Germinal center (tissue), 1 donor: Measurements from ENCODE around the gene COL23A1.

Source experiments
- DNase-seq: peaks from one replicate; pipeline ENCODE4 v3.0.0; 2012; ENCODE audit warnings: mixed read lengths, low spot score

Gene COL23A1

GRCh38 chr5:178222292-178222691 is 367.9 kb downstream of the COL23A1 start:
- DNase-seq, result no peak

GRCh38 chr5:178221853-178222252 is 368.3 kb downstream of the COL23A1 start:
- DNase-seq, result no peak

GRCh38 chr5:178221282-178221681 is 368.9 kb downstream of the COL23A1 start:
- DNase-seq, result no peak

DNA sequence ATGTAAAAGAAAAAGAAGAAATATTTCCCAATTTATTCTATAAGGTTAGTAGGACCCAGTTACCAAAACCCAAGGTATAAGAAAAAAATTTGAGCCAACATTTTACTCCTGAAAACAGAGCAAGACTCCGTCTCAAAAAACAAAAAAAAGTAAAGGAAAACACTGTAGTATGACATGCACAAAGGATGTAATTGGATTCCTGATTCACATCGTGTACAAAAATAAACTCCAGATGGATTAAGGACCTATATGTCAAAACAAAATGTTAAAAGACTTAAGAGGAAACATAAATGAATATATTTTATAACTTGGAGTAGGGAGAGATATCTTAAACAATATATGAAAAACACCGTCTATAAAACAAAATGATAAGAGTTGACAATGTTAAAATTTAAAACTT is 371.4 kb downstream of the COL23A1 start:
- DNase-seq, result no peak

GRCh38 chr5:178218237-178218776 is 371.9 kb downstream of the COL23A1 start:
- DNase-seq, result no peak

DNA sequence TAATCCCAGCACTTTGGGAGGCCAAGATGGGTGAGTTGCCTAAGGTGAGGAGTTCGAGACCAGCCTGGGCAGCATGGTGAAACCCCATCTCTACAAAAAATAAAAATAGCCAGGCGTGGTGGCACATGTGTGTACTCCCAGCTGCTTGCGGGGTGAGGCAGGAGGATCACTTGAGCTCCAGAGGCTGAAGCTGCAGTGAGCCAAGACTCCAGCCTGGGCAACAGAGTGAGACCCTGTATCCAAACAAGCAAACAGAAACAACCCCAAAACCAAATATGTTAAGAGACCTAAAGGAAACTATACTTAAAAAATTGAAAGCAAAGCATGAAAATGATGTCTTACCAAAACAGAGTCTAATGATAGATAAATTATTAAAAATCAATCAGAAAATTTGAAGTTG is 373.4 kb downstream of the COL23A1 start:
- DNase-seq, result no peak

DNA sequence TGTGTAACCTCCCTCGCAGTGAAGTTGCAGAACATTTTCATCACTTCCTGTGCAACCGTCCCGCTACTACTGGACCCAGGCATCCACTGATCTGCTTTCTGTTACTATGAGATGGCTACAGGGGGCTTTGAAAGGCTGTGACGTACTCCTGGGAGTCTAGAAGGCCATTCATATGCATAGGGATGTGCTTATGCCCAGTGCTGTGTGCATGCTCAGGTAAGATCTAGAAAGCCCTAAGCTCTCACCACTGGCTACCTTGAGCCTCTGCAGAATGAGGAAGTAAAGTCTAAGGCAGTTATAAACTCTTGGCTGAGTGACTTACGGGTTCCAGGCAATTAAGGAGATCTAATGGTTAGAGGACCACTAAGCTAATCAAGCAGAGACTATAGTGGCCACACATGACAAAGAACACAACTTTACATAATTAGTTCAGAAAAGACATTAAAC is 374.1 kb downstream of the COL23A1 start:
- no peak for DNase-seq

- no peak for DNase-seq
Observed at GRCh38 chr5:178215280-178216002, 374.8 kb downstream of the COL23A1 start.

GRCh38 chr5:178214160-178214803 is 375.9 kb downstream of the COL23A1 start:
- no peak for DNase-seq

DNA sequence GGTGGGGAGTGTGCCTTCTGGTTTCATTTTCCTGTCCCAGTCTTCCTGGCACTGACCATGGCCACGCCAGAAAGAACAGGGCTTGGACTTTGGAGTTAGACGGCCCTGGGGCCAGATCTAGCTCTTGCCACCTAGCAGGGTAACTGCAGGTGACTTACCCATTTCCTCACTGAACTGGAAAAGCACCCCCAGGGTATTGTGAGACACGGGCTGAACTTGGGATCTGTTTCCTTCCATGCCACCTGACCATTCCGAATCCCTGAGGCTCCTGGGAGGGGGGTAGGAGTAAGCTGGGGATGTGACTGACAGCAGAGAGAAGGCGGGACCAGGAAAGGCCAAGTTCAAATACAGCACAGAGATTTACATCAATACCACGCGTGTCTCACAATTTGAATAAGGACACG is 376.4 kb downstream of the COL23A1 start:
- no peak for DNase-seq

DNA sequence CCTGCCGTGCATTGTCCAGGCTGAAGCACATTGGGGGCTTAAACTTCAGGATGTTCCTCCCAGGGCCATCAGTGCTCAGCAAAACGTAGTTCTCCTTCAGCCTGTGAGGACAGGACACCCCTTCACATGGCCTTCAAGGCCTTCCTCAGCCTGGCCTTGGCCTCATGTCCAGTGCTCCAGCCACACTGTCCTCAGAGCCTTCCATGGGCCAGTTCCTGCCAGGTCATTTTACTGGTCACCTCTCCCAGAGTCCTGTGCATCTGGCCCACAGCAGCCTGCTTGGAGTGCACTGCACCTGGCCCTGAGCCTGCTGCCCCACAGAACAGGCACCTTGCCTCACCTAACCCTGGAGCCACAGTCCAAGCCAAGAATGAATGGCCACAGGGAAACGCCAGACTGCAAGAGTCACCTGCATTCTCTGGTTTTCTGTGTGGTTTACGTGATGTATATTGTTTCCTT is 377.2 kb downstream of the COL23A1 start:
- no peak for DNase-seq

DNA sequence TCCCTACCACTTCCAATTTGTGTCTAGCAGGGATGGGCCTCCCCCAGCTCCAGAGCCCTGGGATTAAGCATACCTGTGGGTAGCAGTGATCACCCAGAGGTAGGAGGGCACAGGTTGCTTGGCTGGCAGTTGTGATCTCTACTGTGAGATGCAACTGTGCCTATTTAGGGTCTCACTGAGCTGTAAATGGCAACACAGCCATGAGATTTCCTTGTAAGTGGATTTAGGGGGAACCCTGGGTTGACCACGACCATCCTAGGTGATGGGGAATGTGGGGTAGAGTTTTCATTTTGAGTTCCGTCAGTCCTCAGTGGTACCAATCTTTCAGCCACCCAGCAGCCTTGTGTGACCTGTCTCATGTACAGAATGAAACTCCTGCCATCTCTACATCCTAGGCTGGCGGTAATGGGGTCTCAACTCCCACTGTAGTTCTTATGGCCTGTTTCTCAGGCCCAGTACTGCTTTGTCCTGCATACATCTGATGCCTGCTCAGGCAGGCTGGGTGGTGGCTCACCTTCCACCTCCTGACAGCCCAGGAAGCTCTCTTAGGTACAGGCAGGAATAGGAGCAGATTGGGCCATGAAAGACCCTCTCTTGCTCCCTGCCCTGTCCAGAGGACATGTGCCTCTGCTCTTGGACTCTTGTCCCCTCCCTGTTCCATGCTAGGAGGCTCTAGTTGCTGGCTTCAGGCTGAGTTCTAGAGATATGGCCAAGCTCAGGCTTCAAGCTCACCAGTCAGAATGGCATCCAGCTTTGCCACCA is 377.8 kb downstream of the COL23A1 start:
- DNase-seq, result no peak

GRCh38 chr5:178211095-178212048 is 378.8 kb downstream of the COL23A1 start:
- DNase-seq, result no peak

DNA sequence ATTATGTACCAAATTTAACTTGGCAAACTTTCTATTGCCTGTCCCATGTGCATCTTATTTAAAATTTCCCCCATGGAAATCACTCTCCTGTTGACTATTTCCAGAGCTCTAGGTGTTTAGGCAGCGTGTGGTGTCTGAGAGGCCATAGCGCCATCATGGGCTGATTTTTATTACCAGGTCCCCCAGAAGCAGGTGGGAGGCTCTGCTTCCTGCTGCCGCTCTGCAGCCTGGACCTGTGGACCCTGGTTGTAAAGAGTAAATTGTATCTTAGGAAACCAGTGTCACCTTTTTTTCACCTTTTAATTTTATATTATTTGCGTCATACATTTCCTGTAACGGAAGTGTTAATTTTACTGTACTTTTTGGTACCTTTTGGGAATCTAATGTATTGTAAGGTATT is 379.5 kb downstream of the COL23A1 start:
- DNase-seq, result no peak

DNA sequence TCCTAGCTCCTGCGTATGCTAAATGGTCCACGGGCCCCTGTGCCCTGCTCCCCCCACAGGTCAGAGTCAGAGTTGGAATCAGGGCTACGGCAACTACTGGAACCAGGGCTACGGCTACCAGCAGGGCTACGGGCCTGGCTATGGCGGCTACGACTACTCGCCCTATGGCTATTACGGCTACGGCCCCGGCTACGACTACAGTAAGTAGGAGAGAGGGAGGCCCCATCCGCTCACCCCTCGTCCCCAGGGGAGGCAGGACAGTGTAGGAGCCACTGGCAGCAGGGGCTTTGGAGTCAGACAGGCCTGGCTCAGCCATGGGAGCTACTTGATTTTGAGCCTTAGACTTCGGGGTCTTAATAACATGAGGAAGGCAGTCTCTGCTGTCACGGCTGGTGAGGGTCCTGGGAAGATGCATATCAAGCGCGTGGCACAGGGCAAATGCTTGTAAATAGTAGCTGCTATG is 380.1 kb downstream of the COL23A1 start:
- DNase-seq, result no peak

DNA sequence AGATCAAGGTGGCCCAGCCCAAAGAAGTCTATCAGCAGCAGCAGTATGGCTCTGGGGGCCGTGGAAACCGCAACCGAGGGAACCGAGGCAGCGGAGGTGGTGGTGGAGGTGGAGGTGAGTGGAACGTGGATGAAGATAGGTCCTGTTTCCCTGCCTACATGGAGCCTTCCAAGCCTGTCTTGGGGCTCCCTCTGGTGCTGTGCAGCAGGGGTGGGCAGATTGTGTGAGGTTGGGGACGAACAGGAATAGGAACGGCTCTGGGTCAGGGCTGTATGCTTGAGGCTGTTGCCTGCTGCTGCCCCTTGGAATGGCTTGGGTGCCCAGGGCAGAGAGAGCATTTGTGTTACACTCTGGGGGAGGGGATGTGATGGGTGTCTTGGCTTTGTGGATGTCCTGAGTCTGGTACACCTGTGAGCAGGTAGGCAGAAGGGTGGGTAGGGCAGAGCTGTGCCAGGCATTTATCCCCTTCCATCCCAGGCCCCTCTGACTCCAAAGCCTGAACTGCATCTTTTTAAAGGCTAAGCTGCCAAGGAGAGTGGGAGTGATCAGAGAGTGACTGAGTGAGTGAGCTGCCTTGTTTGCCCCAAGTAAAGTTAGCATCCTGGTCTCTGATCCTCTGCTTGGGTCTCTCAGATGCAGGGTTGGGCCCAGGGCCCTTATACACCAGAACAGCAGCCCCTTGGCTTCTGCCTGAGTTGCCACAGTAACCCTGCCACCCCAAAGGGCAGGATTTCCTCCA is 380.7 kb downstream of the COL23A1 start:
- no peak for DNase-seq

GRCh38 chr5:178208540-178209227 is 381.5 kb downstream of the COL23A1 start:
- DNase-seq, result no peak

DNA sequence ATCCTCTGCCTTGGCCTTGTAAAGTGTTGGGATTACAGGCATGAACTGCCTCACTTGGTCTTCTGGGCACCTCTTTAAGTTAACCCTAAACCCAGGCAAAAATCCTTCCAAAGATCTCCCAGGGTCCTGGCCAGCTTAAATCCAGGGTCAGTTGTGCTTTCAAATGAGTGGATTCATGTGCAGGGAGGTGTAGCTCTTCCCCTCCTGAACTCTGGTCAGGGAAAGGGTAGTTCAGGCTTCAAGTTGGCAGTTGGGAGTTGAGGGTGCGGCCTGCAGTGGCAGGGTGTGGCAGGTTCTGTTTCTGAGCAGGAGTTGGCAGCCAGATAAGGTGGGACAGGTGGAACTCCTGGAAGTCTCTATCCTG is 382.3 kb downstream of the COL23A1 start:
- no peak for DNase-seq

DNA sequence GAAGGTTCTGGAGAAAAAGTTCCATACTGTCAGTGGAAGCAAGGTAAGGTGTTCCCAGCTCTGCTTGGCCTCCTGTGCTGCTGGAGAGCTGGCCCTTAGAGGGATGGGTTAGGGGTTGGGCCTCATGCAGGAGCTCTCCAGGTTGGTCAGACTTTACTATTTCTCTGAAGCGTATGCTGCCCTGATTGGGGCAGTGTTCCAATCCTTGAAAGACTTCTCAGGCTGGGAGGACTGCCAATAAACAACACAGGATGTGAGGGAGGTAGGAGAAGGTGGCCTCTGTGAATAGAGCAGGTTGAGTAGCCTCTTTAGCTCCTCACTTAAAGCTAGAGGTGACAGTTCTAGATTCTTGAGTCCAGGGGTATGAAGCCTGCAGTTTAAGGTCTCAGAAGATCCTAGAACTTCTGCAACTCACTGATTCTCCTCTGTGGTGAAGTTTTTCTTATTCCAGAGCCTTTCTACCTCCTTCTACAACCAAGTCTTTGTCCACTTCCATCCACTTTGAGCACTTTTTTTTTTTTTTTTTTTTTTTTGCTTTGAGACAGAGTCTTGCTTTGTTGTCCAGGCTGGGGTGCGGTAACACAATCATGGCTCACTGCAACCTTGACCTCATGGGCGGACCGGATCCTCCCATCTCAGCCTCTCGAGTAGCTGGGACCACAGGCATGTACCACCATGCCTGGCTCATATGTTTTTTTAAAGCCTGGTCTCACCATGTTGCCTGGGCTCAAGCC is 382.8 kb downstream of the COL23A1 start:
- no peak for DNase-seq
